ENCODE results near the gene STAB1. TPM values are rescaled to one million over a fixed set of nuclear protein-coding genes. Genes with fewer than 3 reads are reported as not detected.

Gene STAB1
- total RNA-seq, 1 donor from 2014 or later: not detected

- H3K9ac ChIP-seq: no peak overlapping the region
- no peaks in the 10 kb centered on the region for H3K36me3 ChIP-seq
- H3K9me3 ChIP-seq (ENCODE audit: low read depth): no peaks in the 10 kb centered on the region
- H3K4me1 ChIP-seq: peaks cover 6% of the 10 kb centered on the region
- no peak overlapping the region for H3K27ac ChIP-seq
- no peaks in the 10 kb centered on the region for H3K27me3 ChIP-seq
- Mint-ChIP-seq H3K27me3 (ENCODE audit: insufficient read depth, low read depth) (peaks cover 6% of the 10 kb centered on the region), H3K36me3 (peaks cover 11% of the 10 kb centered on the region), H3K27ac (no peak overlapping the region), H3K4me1 (peaks cover 10% of the 10 kb centered on the region), H3K9me3 (no peaks in the 10 kb centered on the region), H3K4me3 (no peak overlapping the region)
- peaks cover 22% of the 10 kb centered on the region for H4K20me1 ChIP-seq (ENCODE audit: low read depth)
- H3K4me3 ChIP-seq: no peak overlapping the region
- no peaks in the 10 kb centered on the region for H3K79me2 ChIP-seq (ENCODE audit: low read depth)
- peaks cover 7% of the 10 kb centered on the region for H3F3A ChIP-seq (ENCODE audit: low read depth)
- H3K4me2 ChIP-seq: no peak overlapping the region
- H2AFZ ChIP-seq (replicated peaks): no peak overlapping the region
- no peak for DNase-seq (ENCODE audit: low spot score)
- no peak for TF ChIP-seq EZH2phosphoT487 (IDR thresholded peaks at IDR 0.05)
- no peak for TF ChIP-seq CTCF (IDR thresholded peaks at IDR 0.05)
- TF ChIP-seq EZH2 (IDR thresholded peaks at IDR 0.05): no peak
Observed at GRCh38 chr3:52492059-52492458, 3.1 kb upstream of the STAB1 start.

- peaks cover 6% of the 10 kb centered on the region for H3K27me3 Mint-ChIP-seq (ENCODE audit: insufficient read depth, low read depth)
- no peak overlapping the region for H3K4me3 Mint-ChIP-seq
- H3K4me1 Mint-ChIP-seq: peaks cover 10% of the 10 kb centered on the region
- Histone ChIP-seq H3K27ac (peak overlapping the region; percentile 46), H3K4me3 (no peak overlapping the region), H3K9me3 (ENCODE audit: low read depth) (no peaks in the 10 kb centered on the region), H3K36me3 (no peaks in the 10 kb centered on the region), H3K79me2 (ENCODE audit: low read depth) (no peaks in the 10 kb centered on the region), H2AFZ (replicated peaks) (no peak overlapping the region), H3K9ac (no peak overlapping the region), H4K20me1 (ENCODE audit: low read depth) (peaks cover 22% of the 10 kb centered on the region), H3K4me1 (peaks cover 6% of the 10 kb centered on the region), H3K27me3 (no peaks in the 10 kb centered on the region), H3K4me2 (no peak overlapping the region), H3F3A (ENCODE audit: low read depth) (peaks cover 7% of the 10 kb centered on the region)
- DNase-seq (ENCODE audit: low spot score): no peak
- TF ChIP-seq EZH2 (IDR thresholded peaks at IDR 0.05): no peak
- TF ChIP-seq EZH2phosphoT487 (IDR thresholded peaks at IDR 0.05): no peak
- TF ChIP-seq CTCF (IDR thresholded peaks at IDR 0.05): no peak
- peaks cover 8% of the 10 kb centered on the region for H3K36me3 Mint-ChIP-seq
- no peak overlapping the region for H3K27ac Mint-ChIP-seq
- H3K9me3 Mint-ChIP-seq: no peaks in the 10 kb centered on the region
Observed at GRCh38 chr3:52493232-52494017, 1.7 kb upstream of the STAB1 start.

- H3K4me3 Mint-ChIP-seq: peak overlapping the region; percentile 11
- Histone ChIP-seq H3K79me2 (ENCODE audit: low read depth) (no peaks in the 10 kb centered on the region), H3K9me3 (ENCODE audit: low read depth) (no peaks in the 10 kb centered on the region), H2AFZ (replicated peaks) (no peak overlapping the region), H3K4me1 (peaks cover 6% of the 10 kb centered on the region), H3F3A (ENCODE audit: low read depth) (peaks cover 7% of the 10 kb centered on the region), H3K4me3 (no peak overlapping the region), H3K27ac (peak overlapping the region; percentile 53), H3K36me3 (no peaks in the 10 kb centered on the region), H3K27me3 (no peaks in the 10 kb centered on the region), H4K20me1 (ENCODE audit: low read depth) (peaks cover 22% of the 10 kb centered on the region), H3K9ac (no peak overlapping the region), H3K4me2 (no peak overlapping the region)
- H3K36me3 Mint-ChIP-seq: peaks cover 8% of the 10 kb centered on the region
- TF ChIP-seq CTCF (IDR thresholded peaks at IDR 0.05) (no peak), EZH2 (IDR thresholded peaks at IDR 0.05) (no peak), EZH2phosphoT487 (IDR thresholded peaks at IDR 0.05) (no peak)
- no peak overlapping the region for H3K27ac Mint-ChIP-seq
- peaks cover 10% of the 10 kb centered on the region for H3K4me1 Mint-ChIP-seq
- peaks cover 6% of the 10 kb centered on the region for H3K27me3 Mint-ChIP-seq (ENCODE audit: insufficient read depth, low read depth)
- no peak for DNase-seq (ENCODE audit: low spot score)
- no peaks in the 10 kb centered on the region for H3K9me3 Mint-ChIP-seq
Observed at GRCh38 chr3:52494445-52494844, 693 bp upstream of the STAB1 start.

Measured in neural progenitor cell (in vitro differentiated cells).